Fibroblast of the conjunctiva (primary cell): ENCODE data around the gene MED10.

Experiments
- DNase-seq: peaks from one replicate; pipeline ENCODE4 v3.0.0-alpha.2; 2010; ENCODE audit warnings: low read depth

Gene MED10, protein sequence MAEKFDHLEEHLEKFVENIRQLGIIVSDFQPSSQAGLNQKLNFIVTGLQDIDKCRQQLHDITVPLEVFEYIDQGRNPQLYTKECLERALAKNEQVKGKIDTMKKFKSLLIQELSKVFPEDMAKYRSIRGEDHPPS

DNA sequence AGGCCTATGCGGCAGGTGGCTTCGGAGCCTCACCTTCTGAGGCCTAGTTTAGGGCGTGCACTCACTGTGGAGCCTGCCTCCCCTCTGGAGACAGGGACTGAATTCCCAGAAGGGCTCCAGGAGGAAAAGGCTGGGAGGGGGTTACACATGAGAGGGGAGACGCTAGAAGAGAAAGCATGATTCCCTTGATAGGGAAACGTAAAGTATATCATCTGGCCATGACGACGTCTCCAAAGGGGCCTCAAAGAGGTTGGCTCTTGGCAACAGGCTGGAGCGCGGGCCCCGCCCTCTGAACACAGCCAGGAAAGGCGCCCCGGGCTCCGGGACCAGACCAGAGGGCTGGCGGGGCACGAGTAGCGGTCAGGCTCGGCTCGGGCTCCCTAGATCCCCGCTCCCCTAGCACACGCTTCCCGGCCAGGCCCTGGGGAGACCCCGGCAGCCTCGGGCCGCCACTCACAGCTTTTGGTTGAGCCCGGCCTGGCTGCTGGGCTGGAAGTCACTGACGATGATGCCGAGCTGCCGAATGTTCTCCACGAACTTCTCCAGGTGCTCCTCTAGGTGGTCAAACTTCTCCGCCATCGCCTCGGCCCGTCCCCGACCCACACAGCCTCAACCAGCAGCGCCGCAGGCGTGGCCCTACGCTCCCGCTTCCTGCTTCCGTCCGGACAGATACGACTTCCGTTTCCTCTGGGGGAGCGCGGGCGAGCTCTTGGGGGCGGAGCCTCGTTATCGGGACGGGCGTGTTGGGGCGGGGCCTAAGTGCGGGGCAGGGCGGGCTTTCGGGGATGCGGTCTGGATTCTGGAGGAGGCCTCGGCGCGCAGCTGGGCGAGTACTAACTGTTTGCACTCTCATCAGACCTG lies at the start of gene MED10:
TSS of gene MED10 (minus strand) at position 643 of the 861 bp plus-strand sequence. CDS start at position 579, 64 bp downstream.
- DNase-seq = peak; percentile 86

DNA sequence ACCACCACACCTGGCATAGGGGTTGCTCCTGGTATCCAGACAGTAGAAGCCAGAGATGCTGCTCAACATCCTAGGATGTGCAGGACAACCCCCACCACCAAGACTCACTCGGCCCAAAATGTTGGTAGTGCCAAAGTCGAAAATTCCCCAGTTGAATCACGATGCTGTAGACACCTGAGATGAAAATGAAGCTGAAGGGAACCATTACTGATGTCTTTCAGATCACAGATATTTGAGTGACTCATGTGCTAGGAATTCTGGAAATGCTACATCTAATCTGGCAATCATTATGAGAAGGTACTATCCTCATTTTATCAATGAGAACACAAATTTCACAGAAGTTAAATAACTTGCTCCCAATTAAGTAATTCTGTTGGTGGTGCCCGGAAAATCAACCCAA lies 49.3 kb upstream of the MED10 start:
- DNase-seq = no peak

DNA sequence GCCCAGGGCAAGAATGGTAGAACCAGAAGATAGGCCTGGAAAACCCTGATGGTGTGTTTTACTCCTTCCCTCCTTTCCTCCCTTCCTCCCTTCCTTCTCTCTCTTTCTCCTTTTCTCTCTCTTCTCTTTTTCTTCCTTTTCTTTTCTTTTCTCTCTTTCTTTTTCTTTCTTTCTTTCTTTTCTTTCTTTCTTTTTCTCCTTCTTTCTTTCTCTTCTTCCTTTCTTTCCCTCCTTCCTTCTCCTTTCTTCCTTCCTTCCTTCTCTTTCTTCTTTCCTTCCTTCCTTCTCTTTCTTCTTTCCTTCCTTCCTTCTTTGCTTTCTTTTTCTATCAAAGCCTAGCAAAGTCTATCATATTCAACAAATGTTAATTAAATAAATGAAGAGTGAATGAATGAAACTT lies 46.4 kb upstream of the MED10 start:
- DNase-seq = no peak

DNA sequence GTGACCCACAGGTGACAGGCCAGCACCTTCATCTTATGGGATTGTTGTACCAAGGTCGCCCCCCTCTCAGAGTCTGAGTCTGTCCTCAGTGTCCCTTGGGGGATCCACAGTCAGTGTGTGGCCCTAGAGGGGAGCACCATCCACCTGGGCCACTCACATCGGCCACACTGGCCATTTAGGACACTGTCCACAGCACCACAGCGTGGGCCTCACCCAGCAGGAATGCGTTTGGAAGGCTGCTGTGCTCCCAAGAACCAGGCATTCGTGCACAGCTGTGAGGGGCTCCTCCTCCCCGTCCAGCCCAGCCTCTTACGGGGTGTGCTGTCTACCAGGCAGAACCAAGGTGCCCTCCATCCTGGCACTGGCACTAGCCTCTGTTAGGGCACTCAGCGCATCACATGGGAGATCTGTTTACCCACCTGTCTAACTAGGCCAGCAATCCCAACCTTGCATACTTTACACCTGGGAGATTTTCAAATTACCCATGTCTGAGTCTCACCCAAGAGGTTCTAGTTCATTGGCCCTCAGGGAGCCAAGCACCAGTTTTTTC lies 45.8 kb upstream of the MED10 start:
- DNase-seq = no peak

DNA sequence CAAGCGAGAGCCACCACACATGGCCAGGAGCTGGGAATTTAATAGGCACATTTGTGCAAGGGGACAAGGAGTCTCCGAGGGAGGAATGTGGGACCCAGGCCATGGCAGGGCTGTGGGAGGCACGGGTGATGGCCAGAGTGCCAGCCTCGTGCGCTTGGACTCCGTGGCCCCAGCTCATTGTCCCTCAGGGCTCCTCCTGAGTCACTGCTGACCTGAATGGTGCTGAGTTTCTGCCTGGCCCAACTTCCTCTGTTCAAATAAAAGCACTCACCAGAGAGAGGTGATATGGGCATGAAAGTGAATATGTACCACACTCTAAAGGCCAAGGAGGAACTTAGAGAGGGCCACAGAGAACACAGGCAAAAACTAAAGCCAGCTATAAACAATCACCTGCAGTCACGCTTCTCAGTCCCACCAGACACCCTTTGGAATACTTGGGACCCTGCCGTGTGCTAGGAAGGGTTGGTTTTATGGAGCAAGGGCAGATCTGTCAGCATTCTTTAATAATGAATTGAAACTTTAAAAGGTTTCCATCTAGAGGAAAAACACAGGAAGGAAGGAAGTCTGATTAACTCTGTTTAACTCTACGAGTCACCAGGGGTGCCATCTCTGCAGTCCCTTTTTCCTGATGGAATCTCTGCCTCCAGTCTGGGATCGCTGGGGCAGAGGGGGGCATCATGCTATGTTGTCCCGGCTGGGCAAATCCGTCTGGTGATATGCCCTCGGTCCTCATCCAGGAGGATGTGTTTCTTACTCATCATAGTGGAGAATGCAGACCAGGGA lies 45.2 kb upstream of the MED10 start:
- DNase-seq = no peak

DNA sequence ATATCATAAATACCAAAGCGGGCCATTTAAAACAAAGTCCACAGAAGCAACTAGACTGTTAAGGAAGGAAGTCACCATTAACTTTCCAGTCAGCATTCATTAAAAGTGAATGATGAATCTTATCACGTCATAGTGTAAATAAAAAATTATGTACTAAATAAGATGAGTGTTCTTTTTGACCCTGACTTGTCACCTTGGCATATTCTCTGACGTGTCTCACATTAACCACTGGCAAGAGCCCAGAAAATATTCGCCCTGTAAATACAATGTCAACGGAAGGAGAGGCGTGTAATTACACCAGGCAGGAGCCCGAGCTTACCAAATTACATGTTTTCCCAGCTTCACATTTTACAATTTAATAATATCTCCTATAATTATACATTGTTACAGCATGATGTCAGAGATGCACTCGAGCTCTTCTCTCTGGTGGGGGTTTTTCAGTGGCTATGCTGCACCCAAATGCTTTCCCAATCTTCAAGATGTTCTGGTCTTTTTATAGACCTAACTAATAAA lies 41.0 kb upstream of the MED10 start:
- no peak for DNase-seq

DNA sequence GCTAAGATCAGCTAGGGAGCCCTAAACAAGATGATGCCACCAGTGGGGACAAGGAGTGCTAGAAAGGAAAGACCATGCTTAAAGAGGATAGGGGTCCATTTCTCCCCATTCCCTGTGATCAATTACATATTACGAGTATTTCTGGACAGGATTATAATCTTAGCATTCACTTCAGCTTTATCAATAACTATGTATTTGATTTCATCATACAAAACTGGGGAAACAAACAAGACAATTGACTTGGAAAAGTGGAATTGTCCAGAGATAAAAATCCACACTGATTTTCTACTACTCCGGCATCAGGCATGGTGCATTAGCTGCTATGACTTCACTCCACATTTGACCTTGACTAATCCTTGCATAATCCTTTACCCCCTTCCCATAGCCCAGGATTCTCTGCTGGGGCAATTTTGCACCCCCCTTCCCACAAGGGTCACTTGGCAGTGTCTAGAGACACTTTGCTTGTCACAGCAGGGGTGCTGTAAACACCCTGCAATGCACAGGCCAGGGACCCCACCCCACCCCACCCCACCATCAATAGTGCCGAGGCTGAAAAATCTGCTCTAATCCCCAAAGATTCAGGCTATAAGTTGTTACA lies 40.4 kb upstream of the MED10 start:
- DNase-seq = no peak

DNA sequence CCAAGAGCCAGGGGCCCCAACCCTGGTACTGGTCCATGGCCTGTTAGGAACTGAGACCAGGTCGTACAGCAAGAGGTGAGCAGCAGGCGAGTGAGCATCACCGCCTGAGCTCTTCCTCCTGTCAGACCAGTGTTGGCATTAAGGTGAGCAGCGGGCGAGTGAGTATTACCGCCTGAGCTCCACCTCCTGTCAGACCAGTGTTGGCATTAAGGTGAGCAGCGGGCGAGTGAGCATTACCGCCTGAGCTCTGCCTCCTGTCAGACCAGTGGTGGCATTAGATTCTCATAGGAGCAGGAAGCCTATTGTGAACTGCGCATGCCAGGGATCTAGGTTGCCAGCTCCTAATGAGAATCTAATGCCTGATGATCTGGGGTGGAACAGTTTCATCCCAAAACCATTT lies 39.3 kb upstream of the MED10 start:
- DNase-seq = no peak

DNA sequence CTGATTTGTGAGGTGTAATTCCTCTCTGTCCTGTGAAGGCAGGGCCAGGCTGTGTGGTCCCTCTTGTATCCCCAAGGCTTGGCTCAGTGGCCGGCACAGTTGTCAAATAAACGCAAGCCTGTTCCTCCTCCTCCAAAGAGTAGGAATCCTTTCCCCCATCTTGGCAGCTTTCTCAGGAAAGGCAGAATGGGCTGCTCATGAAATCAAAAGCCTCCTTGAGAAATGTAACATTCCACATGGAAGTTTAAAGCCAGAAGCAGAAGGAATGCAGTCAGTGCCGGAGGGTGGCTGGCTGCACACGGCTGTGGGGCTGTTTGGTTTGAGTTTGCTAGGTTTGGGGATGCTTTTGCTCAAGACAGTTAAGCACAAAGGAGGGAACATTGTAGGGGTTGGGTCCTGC lies 34.5 kb upstream of the MED10 start:
- DNase-seq = no peak

DNA sequence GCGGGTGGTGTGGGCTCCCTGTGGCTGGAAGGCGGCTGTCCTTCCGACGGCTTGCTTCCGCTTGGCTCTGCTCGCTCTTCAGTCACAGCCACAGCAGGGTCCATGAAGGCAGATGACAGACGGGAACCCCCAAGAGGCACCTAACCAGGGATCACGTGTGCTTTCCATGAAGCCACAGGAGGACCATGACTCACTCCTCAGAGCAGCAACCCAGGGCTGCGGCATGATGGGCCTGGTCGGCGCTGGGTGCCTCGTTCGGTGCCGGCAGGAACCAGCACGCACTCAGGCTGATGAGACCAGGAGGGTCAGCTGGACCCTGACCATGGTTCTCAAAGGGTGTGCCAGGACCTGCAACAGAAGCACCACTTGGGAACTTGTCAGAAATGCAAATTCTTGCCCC lies 32.8 kb upstream of the MED10 start:
- DNase-seq = no peak

DNA sequence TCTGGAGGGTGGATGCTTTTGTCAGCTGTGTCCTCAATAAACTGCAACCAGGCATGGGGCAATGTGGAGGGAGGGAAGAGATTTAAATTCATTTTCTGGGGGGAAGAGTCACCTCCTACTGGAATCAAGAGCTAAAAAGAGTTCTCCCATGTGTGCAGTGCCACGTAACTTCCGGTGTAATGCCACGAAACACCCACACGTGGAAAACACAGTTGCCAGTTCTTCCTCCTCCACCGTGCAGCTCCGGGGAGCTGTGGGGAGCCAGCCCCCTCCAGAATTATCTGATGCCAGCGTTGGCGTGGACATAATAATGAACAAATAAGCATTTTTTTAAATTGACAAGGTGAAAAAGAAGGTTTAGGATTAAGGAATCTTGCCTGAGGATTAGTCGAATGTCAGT lies 32.1 kb upstream of the MED10 start:
- no peak for DNase-seq

DNA sequence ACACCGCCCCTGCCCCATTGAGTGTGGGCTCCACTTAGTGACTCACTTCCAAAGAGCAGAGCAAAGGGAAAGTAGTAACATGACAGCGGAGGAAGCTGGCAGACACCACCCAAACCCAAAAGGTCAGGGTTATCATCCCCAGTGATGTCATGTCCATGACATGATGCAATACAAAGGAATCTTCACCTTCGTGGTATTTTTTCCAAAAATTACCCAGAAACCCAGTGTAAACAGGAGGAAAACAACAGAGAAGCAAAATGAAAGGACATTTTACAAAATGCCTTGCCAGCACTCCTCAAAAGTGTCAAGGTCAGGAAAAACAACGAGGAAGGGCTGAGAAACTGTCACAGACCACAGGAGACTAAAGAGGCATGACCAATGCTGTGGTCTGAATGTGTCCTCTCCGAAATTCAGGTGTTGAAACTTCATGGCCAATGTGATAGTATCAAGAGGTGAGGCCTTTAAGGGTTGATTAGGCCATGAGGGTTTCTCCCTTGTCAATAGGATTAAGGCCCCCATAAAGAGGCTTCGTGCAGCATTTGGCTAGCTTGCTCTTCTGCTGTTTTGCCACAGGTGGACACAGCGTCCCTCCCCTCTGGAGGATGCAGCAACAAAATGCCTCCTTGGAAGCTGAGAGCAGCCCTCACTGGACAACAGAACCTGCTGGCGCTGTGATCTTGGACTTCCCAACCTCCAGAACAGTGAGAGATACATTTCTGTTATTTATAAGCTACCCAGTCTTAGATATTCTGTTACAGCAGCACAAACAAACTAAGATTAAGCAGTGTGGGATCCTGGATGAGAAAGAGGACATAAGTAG lies 30.5 kb upstream of the MED10 start:
- DNase-seq = no peak

DNA sequence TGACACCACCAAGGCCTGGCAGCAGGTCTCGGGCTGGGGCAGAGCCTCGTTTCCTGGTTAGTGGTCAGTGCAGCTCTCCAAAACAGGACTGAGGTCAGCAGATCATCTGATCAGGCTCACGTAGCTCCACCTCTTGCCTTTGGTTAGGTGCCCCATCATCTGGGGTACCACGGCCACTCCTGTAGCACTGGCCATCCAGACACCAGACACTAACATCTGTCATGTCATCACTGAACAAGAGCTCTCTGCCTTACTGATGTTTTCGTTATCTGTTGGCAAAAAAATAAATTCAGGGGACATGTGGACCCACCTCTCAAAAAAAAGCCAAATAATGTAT lies 29.9 kb upstream of the MED10 start:
- no peak for DNase-seq

DNA sequence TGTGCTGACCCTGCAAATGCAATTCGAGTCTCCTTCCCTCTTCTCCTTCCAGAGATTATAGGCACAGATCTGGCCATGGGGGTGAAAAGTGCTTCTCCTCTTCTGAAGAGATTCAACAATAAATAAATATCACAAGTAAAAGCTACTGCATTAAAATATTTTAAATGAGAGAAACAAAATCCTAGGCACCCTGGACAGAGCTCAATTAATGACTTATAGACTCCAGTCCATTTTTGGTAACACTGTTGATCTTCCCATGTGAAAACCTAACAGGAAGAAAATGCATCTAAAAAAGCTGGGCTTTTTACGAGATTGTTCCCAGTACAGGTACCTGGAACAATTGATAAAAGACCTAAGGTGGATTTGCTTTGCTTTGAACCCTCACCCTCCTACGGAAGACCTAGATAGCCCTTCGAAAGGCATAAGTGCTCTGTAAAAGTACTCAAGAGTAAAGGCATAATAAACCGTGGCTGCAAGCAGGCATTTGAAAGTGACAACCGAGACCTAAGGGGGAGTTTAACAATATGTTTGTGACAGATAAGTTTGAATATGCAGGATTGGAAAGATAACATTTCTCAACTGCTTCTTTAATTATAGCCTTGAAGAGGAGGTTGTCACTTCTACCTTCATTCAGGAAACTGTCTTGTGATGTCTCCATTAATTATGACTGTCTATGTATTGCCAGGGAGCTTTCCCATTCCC lies 29.4 kb upstream of the MED10 start:
- no peak for DNase-seq

DNA sequence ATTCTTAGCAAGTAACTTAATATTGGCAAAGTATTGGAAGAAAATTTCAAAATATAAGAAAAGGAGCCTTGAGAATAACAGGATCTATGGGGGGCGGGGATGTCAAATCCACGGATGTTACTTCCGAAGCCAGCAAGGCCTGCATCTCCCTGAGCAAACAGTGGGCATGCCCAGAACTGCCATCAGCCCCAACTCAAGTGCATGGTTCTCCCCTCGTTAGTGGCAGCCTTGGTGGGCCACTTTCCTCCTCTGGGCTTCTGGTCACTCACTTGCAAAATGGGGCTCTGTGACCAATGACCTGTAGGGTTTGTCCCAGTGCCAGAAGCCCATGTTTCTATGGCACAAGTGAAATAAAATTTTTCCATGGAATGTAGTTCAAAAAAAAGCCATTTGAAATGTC lies 27.2 kb upstream of the MED10 start:
- no peak for DNase-seq

DNA sequence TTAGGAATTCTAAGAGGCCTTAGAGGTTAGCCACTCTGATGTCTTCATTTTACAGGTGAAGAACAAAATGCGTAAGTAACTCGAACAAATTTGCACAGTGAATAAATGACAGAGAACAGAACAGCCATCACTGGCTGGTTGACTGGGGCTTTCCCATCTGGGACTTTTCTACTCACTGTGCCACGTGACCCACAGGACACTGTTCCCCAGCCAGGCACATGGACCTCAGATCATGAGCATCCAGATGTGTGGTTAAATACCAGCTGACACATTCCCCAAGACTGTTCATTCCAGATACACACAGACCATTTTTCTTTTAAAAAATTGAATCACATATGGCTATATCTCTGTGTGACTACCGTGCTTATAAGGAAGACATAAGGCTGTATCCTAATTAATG lies 25.8 kb upstream of the MED10 start:
- no peak for DNase-seq

DNA sequence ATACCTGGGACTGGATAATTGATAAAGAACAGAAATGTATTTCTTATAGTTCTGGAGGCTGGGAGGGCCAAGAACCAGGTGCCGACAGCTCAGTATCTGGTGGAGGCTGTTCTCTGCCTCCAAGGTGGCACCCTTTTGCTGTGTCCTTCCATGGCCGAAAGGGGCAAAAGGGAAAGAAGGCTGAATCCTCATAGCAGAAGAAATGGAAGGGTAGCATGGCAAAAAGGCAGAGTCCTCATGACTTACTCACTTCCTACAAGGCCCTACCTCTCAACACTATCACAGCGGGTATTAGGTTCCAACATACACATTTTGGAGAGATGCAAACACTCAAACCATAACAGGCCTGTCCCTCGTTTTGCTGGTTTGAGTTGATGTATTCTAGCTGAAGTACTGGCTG lies 25.1 kb upstream of the MED10 start:
- no peak for DNase-seq

DNA sequence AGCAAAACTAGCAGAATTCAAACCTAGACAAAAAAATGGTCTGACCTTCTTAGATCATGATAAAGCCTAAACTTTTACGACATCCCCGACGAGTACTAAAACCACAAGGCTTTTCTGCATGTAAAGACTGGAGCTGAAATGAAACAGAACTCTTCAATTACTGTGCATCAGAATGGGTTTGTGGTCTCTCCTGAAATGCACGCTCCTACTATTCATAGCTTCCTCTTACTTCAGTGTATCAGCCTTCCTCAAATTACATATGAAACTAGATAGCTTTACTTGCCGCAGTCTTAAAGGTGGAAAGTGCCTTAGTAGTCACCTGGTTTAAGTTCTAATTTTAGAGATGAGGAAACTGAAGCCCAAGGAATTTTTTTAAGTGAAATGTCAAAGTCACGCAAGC lies 24.6 kb upstream of the MED10 start:
- DNase-seq = no peak

DNA sequence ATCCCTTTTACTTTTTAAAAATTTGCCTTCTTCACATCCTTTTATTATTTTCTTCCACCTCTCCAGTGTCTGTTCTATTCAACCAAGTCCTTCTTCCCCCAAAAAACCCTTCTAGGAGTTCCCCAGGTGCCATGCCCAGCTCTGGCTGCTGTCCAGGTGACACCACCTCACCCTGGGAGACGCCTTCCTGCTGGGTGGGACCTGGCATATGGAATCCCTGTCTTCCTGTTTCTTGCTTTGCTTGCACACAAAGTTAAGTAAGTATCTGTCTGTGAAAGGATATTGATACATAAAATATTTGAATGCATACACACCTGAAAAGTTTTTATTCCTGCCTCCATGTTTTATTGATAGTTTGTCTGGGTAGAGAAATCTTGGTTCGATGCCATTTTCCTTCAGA lies 23.1 kb upstream of the MED10 start:
- no peak for DNase-seq

DNA sequence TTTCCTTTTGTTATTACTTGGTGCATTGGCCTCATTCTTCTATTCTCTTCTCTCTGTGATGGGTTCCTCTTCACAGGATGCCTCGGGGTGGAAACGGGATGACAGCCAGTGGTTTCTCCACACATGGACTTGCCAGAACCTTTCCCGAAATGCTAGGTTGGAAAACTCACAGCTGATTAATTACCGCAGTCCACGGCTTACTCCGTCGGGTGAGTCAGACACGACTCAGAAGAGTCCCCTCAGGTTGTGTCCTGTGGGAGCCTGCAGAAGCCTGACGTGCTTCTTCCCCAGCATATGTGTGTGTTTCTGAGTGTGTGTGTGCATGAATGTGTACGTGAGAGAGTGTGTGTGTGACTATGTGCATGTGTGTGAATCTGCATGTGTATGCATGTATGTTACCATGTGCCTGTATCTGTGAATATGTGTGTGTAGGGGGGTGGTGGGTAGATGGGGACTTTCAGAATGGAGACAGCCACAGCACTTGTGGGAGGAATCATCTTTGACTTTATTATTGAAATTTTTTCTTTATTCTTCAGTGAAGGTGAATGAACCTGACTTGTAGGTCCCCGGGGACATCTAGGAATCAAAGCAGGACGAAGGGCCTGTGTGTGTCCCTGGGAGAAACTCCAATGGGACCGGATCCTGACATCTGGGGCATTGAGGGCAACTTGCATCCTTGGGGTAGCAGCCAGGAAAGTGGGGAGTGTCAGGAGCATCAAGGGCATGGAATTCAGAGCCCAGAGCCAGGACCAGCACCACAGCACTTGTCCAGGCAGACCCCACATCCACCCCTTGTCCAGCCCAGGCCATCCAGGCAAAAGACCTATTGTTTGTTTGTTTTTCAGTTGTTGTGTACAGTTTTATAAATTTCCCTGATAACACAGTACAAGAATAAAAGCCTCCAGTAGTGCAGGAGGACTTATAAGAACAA lies 21.9 kb upstream of the MED10 start:
- no peak for DNase-seq
